GM19452 (cell line): ENCODE measurements around the gene ADAMTS18.

Source experiments
- ATAC-seq: cut with Tn5 transposase; IDR thresholded peaks from one replicate; pipeline ENCODE4 v1.9.1; 2021; ENCODE audit not compliant: unreplicated experiment

Gene ADAMTS18

GRCh38 chr16:77330332-77331042 is 104.3 kb downstream of the ADAMTS18 start:
- no peak for ATAC-seq

DNA sequence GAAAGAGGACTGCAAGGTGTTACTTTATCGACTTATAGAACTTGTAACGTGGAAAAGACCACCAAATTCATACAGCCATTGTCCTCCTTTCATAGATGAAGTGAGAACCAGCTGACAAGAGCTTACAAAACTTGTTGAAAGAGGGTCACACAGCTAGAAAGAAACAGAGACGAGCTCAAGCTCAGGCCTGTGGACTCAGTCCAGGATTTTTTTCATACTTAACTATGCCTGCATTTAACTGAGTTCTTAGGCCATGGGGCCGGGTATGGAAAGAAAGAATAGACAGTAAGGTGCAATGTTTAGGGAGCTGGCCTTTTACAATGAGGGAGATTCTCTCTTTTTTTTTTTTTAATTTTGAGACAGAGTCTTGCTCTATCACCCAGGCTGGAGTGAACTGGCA is 106.1 kb downstream of the ADAMTS18 start:
- no peak for ATAC-seq

GRCh38 chr16:77328274-77328673 is 106.6 kb downstream of the ADAMTS18 start:
- no peak for ATAC-seq

- no peak for ATAC-seq
Observed at GRCh38 chr16:77327717-77328116, 107.1 kb downstream of the ADAMTS18 start.

DNA sequence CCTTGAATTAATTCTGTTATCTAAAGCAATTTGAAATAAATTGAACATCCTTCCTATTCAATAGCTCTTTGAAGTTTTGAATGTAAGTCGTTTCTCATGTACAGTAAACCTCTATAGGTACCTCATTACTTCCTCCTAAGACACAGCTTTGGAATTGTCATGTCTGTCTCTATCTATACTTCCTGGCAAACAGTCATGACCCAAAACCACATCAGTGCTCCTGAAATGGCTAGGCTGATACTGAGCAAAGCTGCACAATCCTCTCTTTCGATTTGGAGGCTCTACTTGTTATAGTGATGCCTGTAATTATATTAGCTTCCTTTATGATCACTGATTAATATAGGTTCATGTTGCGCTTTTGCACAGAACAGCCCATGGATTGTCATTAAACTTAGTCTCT is 110.1 kb downstream of the ADAMTS18 start:
- ATAC-seq: no peak

- ATAC-seq: no peak
Observed at GRCh38 chr16:77323695-77324094, 111.1 kb downstream of the ADAMTS18 start.

GRCh38 chr16:77322757-77323156 is 112.1 kb downstream of the ADAMTS18 start:
- no peak for ATAC-seq

GRCh38 chr16:77317059-77317458 is 117.8 kb downstream of the ADAMTS18 start:
- no peak for ATAC-seq

DNA sequence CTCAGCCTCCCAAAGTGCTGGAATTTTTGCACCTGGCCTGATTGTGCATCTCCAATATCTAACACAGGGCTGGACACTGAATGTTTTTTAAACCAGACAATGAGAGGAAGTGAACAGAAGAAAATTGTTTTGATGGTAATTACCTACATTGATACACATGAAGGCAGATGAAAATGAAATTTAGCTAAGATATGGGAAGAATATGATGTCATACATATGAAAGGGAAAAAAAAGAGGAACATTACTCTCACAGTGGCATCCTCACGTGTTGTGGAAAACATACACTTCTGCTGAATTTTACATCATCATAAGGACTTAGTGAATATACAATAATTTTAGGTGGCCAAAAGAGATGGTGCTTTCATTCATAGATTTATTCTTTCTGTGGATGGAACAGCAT is 124.0 kb downstream of the ADAMTS18 start:
- ATAC-seq: no peak

DNA sequence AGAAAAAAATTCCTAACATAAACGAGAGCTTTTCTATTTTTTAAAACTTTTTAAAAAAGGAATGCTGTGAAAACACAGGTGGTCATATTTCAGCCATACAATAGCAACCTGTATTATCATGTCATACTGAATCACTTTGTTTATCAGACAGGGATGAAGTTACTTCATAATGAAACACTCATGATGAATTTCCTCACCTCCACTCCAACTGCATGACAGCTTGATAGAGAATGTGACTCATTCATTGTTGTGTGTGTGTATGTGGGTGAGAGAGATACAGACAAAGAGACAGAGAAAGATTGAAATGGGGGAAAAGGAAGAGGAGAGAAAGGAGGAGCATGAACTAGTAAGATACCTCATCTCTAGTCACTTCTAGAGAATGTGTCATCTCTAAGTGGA is 126.7 kb downstream of the ADAMTS18 start:
- no peak for ATAC-seq

- ATAC-seq: no peak
Observed at GRCh38 chr16:77307426-77308162, 127.2 kb downstream of the ADAMTS18 start.

DNA sequence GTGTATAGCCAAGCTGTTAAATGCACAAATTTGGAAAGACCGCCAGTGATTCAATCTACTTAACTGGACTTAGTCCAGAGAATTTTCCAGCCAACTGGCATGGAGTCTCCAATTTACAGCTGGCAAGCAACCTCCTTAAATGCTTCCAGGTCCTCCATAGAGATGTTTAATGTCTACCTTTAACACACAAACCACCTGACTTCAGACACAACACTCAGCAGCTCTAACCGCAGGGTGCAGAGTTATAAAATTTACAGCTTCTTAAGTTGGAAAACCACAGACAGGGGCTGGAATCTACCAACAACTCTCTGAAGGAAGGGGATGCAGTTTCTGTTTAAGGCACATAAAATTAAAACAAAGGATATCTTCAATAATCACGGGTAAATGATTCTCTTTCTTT is 128.8 kb downstream of the ADAMTS18 start:
- ATAC-seq: no peak

DNA sequence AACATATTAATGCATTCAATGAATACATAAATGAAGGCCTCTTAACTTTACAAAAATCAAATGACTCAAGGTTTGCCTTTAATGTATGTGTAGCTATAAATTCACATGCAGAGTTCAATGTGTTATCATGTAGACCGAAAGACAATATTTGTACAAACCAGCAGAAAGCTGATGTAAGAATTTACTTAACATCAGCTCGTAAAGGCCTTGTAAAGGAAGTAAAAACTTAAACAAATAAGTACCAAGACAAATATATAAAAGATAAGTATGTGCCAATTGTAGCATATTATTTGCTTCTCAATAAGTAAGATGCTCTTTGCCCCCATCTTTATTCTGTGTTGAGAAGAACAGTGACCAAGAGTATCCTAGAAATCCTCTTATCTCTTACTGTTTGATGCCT is 130.0 kb downstream of the ADAMTS18 start:
- ATAC-seq: no peak

DNA sequence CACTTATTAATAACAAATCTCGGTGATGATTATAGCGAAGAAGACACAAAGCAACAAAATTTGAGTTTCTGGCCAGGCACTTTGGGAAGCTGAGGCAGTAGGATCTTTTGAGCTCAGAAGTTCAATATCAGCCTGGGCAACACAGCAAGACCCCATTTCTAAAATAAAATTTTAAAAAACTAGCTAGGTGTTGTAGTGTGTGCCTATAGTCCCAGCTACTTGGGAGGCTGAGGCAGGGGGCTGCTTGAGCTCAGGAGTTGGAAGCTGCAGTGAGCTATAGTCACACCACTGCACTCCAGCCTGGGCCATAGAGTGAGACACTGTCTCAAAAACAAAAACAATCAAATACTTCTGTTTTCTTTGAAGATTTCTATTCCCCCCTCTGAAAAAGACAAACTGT is 130.7 kb downstream of the ADAMTS18 start:
- no peak for ATAC-seq

GRCh38 chr16:77302674-77303073 is 132.2 kb downstream of the ADAMTS18 start:
- no peak for ATAC-seq

DNA sequence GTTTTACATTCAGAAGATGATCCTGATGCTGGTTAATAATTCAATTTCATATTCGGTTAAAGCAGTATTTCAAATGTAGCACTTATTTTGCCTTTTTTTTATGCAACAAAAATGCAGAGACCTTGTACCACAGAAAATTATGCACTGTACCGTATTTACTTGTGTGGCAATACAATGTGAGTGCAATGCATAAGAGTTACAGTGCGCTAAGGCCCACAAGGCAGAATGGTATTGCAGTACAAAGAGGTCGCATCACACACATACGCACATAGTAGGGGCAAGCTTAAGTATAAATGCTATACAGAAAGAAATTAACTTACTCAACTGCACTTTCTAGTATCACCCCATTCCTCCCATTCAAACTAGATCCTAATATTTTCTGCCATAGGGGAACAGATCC is 132.6 kb downstream of the ADAMTS18 start:
- ATAC-seq: no peak

DNA sequence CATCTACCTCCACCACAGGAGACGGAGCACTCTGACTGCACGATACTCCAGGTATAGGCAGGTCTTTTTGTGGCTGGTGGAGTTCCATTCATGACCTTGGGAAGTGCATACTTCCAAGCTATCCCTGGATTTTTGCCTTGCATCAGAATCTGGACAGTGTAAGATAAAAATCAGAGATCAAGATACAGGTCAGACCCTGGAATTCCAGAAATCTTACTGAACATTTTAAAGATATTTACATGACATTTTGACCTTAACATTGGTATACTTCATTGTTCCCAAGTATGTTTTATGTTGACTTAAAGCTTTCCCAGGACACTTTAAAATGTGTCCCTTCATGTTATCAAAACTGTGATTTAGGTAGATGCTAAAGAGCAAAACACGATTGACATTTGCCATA is 134.6 kb downstream of the ADAMTS18 start:
- ATAC-seq: no peak

DNA sequence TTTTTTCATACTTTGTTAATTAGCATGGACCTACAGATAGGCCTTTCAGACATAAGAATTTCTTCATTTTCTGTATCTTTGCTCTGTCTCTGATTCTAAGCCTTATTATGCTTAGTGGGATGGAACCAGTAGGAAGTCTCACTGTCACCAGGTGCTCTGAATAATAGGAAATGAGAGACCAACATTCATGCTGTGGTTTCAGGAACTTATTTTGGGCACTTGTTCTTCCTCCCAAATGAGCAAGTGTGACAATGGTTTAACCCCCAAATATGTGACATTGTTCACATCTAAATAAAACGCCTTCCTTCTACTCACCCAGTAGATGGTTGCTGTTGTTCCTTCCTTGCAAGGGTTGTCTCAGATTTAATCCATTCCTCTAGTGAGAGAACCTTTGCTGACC is 135.4 kb downstream of the ADAMTS18 start:
- no peak for ATAC-seq

- no peak for ATAC-seq
Observed at GRCh38 chr16:77298418-77299360, 136.1 kb downstream of the ADAMTS18 start.

GRCh38 chr16:77297996-77298395 is 136.8 kb downstream of the ADAMTS18 start:
- no peak for ATAC-seq

GRCh38 chr16:77295896-77296295 is 138.9 kb downstream of the ADAMTS18 start:
- no peak for ATAC-seq
